ENCODE results near the gene TGDS. TPM values are rescaled to one million over a fixed set of nuclear protein-coding genes. Genes with fewer than 3 reads are reported as not detected.

TGDS gene
- total RNA-seq, 1 donor from 2014 or later: 6.3 TPM

GRCh38 chr13:94559222-94559795 is 36.6 kb downstream of the TGDS start:
- Mint-ChIP-seq H3K4me3 (ENCODE audit: unreplicated experiment) (no peak overlapping the region), H3K27me3 (ENCODE audit: unreplicated experiment) (no peaks in the 10 kb centered on the region), H3K4me1 (ENCODE audit: low read depth, unreplicated experiment) (no peaks in the 10 kb centered on the region), H3K27ac (ENCODE audit: unreplicated experiment) (no peak overlapping the region), H3K36me3 (ENCODE audit: unreplicated experiment) (no peaks in the 10 kb centered on the region), H3K9me3 (ENCODE audit: unreplicated experiment) (peaks cover 2% of the 10 kb centered on the region)
- no peak for TF ChIP-seq CTCF (IDR thresholded peaks at IDR 0.05; ENCODE audit: partially characterized antibody, unreplicated experiment)
- DNase-seq: no peak

GRCh38 chr13:94558716-94559115 is 37.2 kb downstream of the TGDS start:
- H3K27me3 Mint-ChIP-seq (ENCODE audit: unreplicated experiment): no peaks in the 10 kb centered on the region
- peaks cover 2% of the 10 kb centered on the region for H3K9me3 Mint-ChIP-seq (ENCODE audit: unreplicated experiment)
- no peak overlapping the region for H3K4me3 Mint-ChIP-seq (ENCODE audit: unreplicated experiment)

GRCh38 chr13:94557684-94558235 is 38.2 kb downstream of the TGDS start:
- H3K4me1 Mint-ChIP-seq (ENCODE audit: low read depth, unreplicated experiment): no peaks in the 10 kb centered on the region
- no peak overlapping the region for H3K4me3 Mint-ChIP-seq (ENCODE audit: unreplicated experiment)
- H3K27me3 Mint-ChIP-seq (ENCODE audit: unreplicated experiment): no peaks in the 10 kb centered on the region
- no peak for TF ChIP-seq CTCF (IDR thresholded peaks at IDR 0.05; ENCODE audit: partially characterized antibody, unreplicated experiment)
- DNase-seq: no peak
- H3K27ac Mint-ChIP-seq (ENCODE audit: unreplicated experiment): no peak overlapping the region
- H3K36me3 Mint-ChIP-seq (ENCODE audit: unreplicated experiment): no peaks in the 10 kb centered on the region
- peaks cover 2% of the 10 kb centered on the region for H3K9me3 Mint-ChIP-seq (ENCODE audit: unreplicated experiment)

More at GRCh38 chr13:94558716-94559115, 37.2 kb downstream of the TGDS start:
- DNase-seq: no peak
- Mint-ChIP-seq H3K27ac (ENCODE audit: unreplicated experiment) (no peak overlapping the region), H3K4me1 (ENCODE audit: low read depth, unreplicated experiment) (no peaks in the 10 kb centered on the region), H3K36me3 (ENCODE audit: unreplicated experiment) (no peaks in the 10 kb centered on the region)
- no peak for TF ChIP-seq CTCF (IDR thresholded peaks at IDR 0.05; ENCODE audit: partially characterized antibody, unreplicated experiment)

- no peaks in the 10 kb centered on the region for H3K36me3 Mint-ChIP-seq (ENCODE audit: unreplicated experiment)
- DNase-seq: no peak
- H3K4me1 Mint-ChIP-seq (ENCODE audit: low read depth, unreplicated experiment): no peaks in the 10 kb centered on the region
- no peaks in the 10 kb centered on the region for H3K27me3 Mint-ChIP-seq (ENCODE audit: unreplicated experiment)
- TF ChIP-seq CTCF (IDR thresholded peaks at IDR 0.05; ENCODE audit: partially characterized antibody, unreplicated experiment): no peak
- H3K4me3 Mint-ChIP-seq (ENCODE audit: unreplicated experiment): no peak overlapping the region
- H3K9me3 Mint-ChIP-seq (ENCODE audit: unreplicated experiment): peaks cover 2% of the 10 kb centered on the region
- no peak overlapping the region for H3K27ac Mint-ChIP-seq (ENCODE audit: unreplicated experiment)
Measured at GRCh38 chr13:94556621-94557020, 39.3 kb downstream of the TGDS start.

- Mint-ChIP-seq H3K4me3 (ENCODE audit: unreplicated experiment) (no peak overlapping the region), H3K27me3 (ENCODE audit: unreplicated experiment) (no peaks in the 10 kb centered on the region), H3K4me1 (ENCODE audit: low read depth, unreplicated experiment) (no peaks in the 10 kb centered on the region), H3K9me3 (ENCODE audit: unreplicated experiment) (peaks cover 2% of the 10 kb centered on the region), H3K36me3 (ENCODE audit: unreplicated experiment) (no peaks in the 10 kb centered on the region), H3K27ac (ENCODE audit: unreplicated experiment) (no peak overlapping the region)
- TF ChIP-seq CTCF (IDR thresholded peaks at IDR 0.05; ENCODE audit: partially characterized antibody, unreplicated experiment): no peak
- DNase-seq: no peak
Measured at GRCh38 chr13:94556041-94556440, 39.9 kb downstream of the TGDS start.

Measured in glutamatergic neuron (in vitro differentiated cells).